Ramos (cell line): Measurements from ENCODE around the gene ATG7.
"Not testable (repeated sequence)": the region's sequence is repeated elsewhere in the genome, so short reads cannot be mapped to it uniquely, and the experiment has no call there.

Source experiments
- in situ Hi-C: fragments of 300-500 bp; cut with MboI; formaldehyde crosslinking; loops from one replicate; pipeline ENCODE4 v1.14.3; 2022; ENCODE audit warnings: low sequenced_read_pairs; ENCODE audit not compliant: unreplicated experiment

Gene ATG7

GRCh38 chr3:11450015-11450414 is 177.8 kb downstream of the ATG7 start:
- in situ Hi-C loops, result no loop called here

DNA sequence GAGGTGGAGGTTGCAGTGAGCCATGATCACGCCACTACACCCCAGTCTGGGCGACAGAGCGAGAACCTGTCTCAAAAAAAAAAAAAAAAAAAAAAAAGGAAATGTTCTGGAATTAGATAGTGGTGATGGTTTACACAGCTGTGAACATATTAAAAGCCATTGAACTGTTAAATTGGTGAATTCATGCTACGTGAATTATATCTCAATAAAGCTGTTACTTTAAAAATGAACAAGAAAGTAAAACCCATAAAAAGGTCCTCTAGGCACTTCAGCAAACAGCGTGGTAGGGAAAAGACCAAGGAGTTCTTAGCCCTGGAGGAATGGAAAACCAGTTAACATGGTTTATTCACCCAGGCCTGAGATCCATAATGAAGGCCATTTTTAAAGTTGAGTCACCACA is 180.1 kb downstream of the ATG7 start:
- in situ Hi-C loops, result no loop called here

- in situ Hi-C loops, result no loop called here
Measured at GRCh38 chr3:11452885-11453847, 181.0 kb downstream of the ATG7 start.

GRCh38 chr3:11455956-11456355 is 183.8 kb downstream of the ATG7 start:
- in situ Hi-C loops, result no loop called here

DNA sequence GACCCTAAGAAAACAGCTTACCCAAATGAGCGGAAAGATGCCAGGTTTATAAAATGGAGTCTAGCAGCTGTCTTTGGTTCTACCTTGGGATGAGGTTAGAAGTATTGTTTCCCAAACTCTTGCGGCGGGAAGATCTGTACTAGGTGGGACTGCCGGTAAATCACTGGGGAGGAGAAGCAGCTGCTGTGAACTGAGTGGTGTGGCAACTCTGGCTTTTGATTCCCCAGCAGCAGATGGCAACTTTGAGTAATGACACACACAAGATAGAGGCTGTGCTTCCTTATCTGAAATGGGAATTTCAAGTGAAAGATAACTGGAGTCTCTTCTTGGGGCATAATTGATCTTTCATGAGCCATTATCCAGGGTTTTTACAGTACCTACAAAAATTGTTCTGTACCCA is 184.9 kb downstream of the ATG7 start:
- in situ Hi-C loops, result no loop called here

- in situ Hi-C loops, result no loop called here
Measured at GRCh38 chr3:11459186-11459824, 187.1 kb downstream of the ATG7 start.

DNA sequence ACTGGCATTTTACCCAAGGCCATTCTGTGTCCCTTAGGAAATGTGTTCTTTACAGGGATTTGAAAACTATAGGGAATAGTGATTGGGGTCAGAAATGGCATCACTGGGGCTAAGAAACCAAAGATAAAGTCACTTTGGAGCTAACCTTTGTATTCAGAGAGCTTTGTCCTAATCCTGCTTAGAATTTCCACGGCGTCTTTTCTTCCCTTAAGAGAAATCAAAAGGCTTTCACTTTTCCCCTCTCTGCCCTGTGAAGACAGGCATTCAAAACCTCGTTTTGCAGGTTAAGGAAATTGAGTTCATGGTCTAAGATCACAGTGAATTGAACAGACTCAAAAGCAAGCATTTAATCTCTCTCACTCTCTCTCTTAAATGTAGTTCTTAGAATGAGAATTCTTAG is 189.0 kb downstream of the ATG7 start:
- in situ Hi-C loops, result no loop called here

DNA sequence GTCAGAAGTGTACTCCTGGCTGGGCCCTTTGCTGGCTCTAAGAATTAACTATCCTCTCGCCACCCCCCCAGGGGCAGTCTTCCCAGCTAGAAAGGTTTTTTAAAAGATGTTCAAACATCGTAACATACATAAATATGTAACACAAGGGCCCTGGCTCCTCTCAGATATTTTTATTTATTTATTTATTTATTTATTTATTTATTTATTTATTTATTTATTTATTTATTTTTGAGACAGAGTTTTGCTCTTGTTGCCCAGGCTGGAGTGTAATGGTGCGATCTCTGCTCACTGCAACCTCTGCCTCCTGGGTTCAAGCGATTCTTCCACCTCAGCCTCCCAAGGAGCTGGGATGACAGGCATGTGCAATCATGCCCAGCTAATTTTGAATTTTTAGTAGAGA is 190.5 kb downstream of the ATG7 start:
- in situ Hi-C loops, result not testable (repeated sequence)

DNA sequence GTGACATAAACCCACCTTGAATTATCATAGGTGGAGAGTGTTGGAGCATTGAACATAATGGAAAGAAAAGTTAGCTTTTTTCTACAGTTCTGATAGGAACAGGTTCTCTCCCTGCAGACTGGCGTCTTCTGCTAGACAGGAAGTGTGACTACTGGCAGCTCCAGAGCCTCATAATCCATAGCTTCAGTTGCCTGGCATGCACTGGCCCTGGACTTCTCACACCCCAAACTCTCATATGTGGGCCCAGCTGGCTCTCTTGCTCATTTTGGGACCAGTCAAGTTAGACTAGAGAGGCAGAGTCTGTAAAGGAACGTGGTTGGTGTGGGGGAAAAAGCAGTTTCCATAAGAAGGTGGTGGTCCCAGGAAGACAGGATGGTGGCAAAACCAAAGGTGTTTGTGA is 191.4 kb downstream of the ATG7 start:
- in situ Hi-C loops, result no loop called here

GRCh38 chr3:11464356-11464755 is 192.2 kb downstream of the ATG7 start:
- in situ Hi-C loops, result no loop called here

GRCh38 chr3:11465744-11466616 is 193.8 kb downstream of the ATG7 start:
- in situ Hi-C loops, result no loop called here

GRCh38 chr3:11467875-11468274 is 195.7 kb downstream of the ATG7 start:
- in situ Hi-C loops, result no loop called here

- in situ Hi-C loops, result no loop called here
Measured at GRCh38 chr3:11470031-11470853, 198.0 kb downstream of the ATG7 start.

DNA sequence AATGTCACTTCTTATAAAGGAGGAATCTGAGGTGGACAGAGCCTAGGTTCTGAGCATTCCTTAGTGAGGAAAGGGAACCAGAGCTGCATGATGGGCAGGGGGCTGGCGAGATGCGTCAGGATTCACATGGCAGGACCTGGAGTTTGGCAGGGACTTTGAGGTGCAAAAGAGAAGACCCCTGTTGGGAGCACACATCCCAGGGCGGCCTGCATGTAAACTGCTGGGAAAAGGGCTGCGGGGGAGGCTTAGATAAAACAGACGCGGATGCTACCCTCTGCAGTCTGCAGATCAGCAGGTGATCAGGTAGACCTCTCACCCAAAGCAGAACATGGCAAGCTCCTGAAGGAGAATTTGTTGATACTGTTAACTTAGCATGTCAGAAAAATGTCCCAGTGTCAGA is 203.1 kb downstream of the ATG7 start:
- in situ Hi-C loops, result no loop called here

- in situ Hi-C loops, result no loop called here
Measured at GRCh38 chr3:11476735-11477144, 204.5 kb downstream of the ATG7 start.

GRCh38 chr3:11477407-11477911 is 205.3 kb downstream of the ATG7 start:
- in situ Hi-C loops, result no loop called here

DNA sequence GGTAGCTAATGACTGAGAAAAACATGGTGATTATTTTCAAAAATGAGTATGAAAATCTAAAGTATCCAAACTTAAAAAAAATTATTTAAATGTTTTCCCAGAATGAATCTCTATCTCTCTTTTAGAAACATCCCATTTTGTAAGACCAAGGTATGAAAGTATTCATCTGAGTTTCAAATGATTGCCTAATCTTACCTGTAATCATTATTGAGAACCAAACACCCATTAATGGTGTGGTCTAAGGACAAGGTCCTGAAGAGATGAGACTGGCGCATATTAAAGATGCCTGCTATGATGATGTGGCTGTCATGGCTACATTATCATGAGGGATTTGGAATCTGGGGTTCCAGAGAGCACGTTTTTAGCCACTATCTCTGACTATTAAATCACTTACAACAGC is 206.0 kb downstream of the ATG7 start:
- in situ Hi-C loops, result no loop called here

- in situ Hi-C loops, result no loop called here
Measured at GRCh38 chr3:11479221-11479620, 207.0 kb downstream of the ATG7 start.

- in situ Hi-C loops, result no loop called here
Measured at GRCh38 chr3:11480663-11481298, 208.6 kb downstream of the ATG7 start.
